Mesendoderm (in vitro differentiated cells): Measurements from ENCODE around the gene DGKB.
A peak's percentile ranks its signal among the peaks of the same experiment; 100 is the strongest.

Experiments used
- DNase-seq: peaks from one replicate; pipeline ENCODE4 v3.0.0; 2013
- H2AK5ac ChIP-seq: 2 replicates; pipeline ENCODE4 v1.6.1; 2013; ENCODE audit warnings: low read length, inconsistent platforms
- H2BK120ac ChIP-seq: 2 replicates; pipeline ENCODE4 v1.6.1; 2013; ENCODE audit warnings: low read depth, mild to moderate bottlenecking, low read length, moderate library complexity, mixed read lengths
- H2BK15ac ChIP-seq: replicated peaks from 2 replicates; pipeline ENCODE4 v1.6.1; 2013; ENCODE audit warnings: low read depth, mild to moderate bottlenecking, moderate library complexity
- H2BK5ac ChIP-seq: 2 replicates; pipeline ENCODE4 v1.6.1; 2013; ENCODE audit warnings: low read length, inconsistent platforms
- H3K18ac ChIP-seq: 2 replicates; pipeline ENCODE4 v1.6.1; 2013; ENCODE audit warnings: mild to moderate bottlenecking, low read length, mixed read lengths
- H3K23ac ChIP-seq: one replicate; pipeline ENCODE4 v1.6.1; 2013; ENCODE audit warnings: low read length
- H3K27ac ChIP-seq: 2 replicates; pipeline ENCODE4 v1.5.1; 2013; ENCODE audit warnings: low read depth, mild to moderate bottlenecking, inconsistent platforms, low read length, moderate library complexity
- H3K27me3 ChIP-seq: 2 replicates; pipeline ENCODE4 v1.6.1; 2013; ENCODE audit warnings: low read length, control low read depth, mild to moderate bottlenecking, inconsistent platforms; ENCODE audit not compliant: insufficient read depth, poor library complexity
- H3K36me3 ChIP-seq: 2 replicates; pipeline ENCODE4 v1.6.1; 2013; ENCODE audit warnings: low read length, inconsistent platforms; ENCODE audit not compliant: control insufficient read depth, insufficient read depth
- H3K4ac ChIP-seq: one replicate; pipeline ENCODE4 v1.6.1; 2013; ENCODE audit warnings: low read depth, mild to moderate bottlenecking, low read length, moderate library complexity
- H3K4me1 ChIP-seq: 2 replicates; pipeline ENCODE4 v1.6.1; 2013; ENCODE audit warnings: low read depth, low read length, inconsistent platforms; ENCODE audit not compliant: control insufficient read depth
- H3K4me2 ChIP-seq: 2 replicates; pipeline ENCODE4 v1.6.1; 2013; ENCODE audit warnings: low read length
- H3K4me3 ChIP-seq: 2 replicates; pipeline ENCODE4 v1.5.1; 2013; ENCODE audit warnings: mild to moderate bottlenecking, low read length
- H3K56ac ChIP-seq: one replicate; pipeline ENCODE4 v1.6.1; 2013; ENCODE audit warnings: low read length
- H3K79me1 ChIP-seq: 2 replicates; pipeline ENCODE4 v1.6.1; 2013; ENCODE audit warnings: low read length, inconsistent platforms
- H3K79me2 ChIP-seq: 2 replicates; pipeline ENCODE4 v1.6.1; 2013; ENCODE audit warnings: mild to moderate bottlenecking, low read length; ENCODE audit not compliant: control insufficient read depth, insufficient read depth
- H3K9ac ChIP-seq: 2 replicates; pipeline ENCODE4 v1.6.1; 2013; ENCODE audit warnings: low read length, inconsistent platforms
- H4K5ac ChIP-seq: one replicate; pipeline ENCODE4 v1.6.1; 2013; ENCODE audit warnings: low read length
- H4K8ac ChIP-seq: one replicate; pipeline ENCODE4 v1.6.1; 2013; ENCODE audit warnings: low read depth, mild to moderate bottlenecking, control low read depth, low read length, moderate library complexity
- WGBS: extraction: QIAGEN DNeasy Blood & Tissue Kit; methylation state at CpG from one replicate; pipeline ENCODE4 v1.1.7; 2013; ENCODE audit warnings: low lambda C conversion rate, missing lambda C conversion rate; ENCODE audit not compliant: insufficient coverage; ENCODE audit errors: extremely low coverage; 5-methylcytosine and 5-hydroxymethylcytosine counted together

The DGKB gene

GRCh38 chr7:14886533-14886932 is 16.0 kb downstream of the DGKB start:
- Histone ChIP-seq H3K4me3 (no peak overlapping the region), H3K23ac (no peak overlapping the region), H4K8ac (no peak overlapping the region), H2BK5ac (no peak overlapping the region), H3K27ac (no peak overlapping the region), H3K9ac (no peak overlapping the region), H2BK15ac (no peak overlapping the region), H3K4me2 (no peak overlapping the region), H3K79me2 (no peaks in the 10 kb centered on the region), H3K18ac (no peak overlapping the region), H3K4ac (no peak overlapping the region), H4K5ac (no peak overlapping the region), H3K27me3 (no peaks in the 10 kb centered on the region), H3K56ac (no peak overlapping the region), H3K79me1 (no peaks in the 10 kb centered on the region), H3K36me3 (no peaks in the 10 kb centered on the region), H3K4me1 (no peaks in the 10 kb centered on the region), H2AK5ac (no peak overlapping the region), H2BK120ac (no peak overlapping the region)
- no peak for DNase-seq
- 100% methylated on average over 1 of the region's 3 CpGs for WGBS

GRCh38 chr7:14875941-14876587 is 26.5 kb downstream of the DGKB start:
- no peak overlapping the region for H2BK5ac ChIP-seq
- no peaks in the 10 kb centered on the region for H3K79me1 ChIP-seq
- H3K23ac ChIP-seq: no peak overlapping the region
- no peak overlapping the region for H2BK15ac ChIP-seq
- DNase-seq: peak; percentile 40
- no peaks in the 10 kb centered on the region for H3K4me1 ChIP-seq
- no peak overlapping the region for H3K4me2 ChIP-seq
- no peak overlapping the region for H2AK5ac ChIP-seq
- no peak overlapping the region for H3K56ac ChIP-seq
- H3K18ac ChIP-seq: no peak overlapping the region
- H4K5ac ChIP-seq: no peak overlapping the region
- no peak overlapping the region for H3K4me3 ChIP-seq
- no peak overlapping the region for H3K27ac ChIP-seq
- no CpG with 5 or more reads among the region's 8 CpGs for WGBS
- no peak overlapping the region for H3K9ac ChIP-seq
- no peaks in the 10 kb centered on the region for H3K27me3 ChIP-seq
- H3K36me3 ChIP-seq: no peaks in the 10 kb centered on the region
- no peak overlapping the region for H3K4ac ChIP-seq
- H4K8ac ChIP-seq: no peak overlapping the region
- H2BK120ac ChIP-seq: no peak overlapping the region
- H3K79me2 ChIP-seq: no peaks in the 10 kb centered on the region

GRCh38 chr7:14871880-14872279 is 30.7 kb downstream of the DGKB start:
- H3K4me3 ChIP-seq: no peak overlapping the region
- no peak overlapping the region for H2BK120ac ChIP-seq
- no peak overlapping the region for H3K9ac ChIP-seq
- no peak overlapping the region for H3K4ac ChIP-seq
- H3K56ac ChIP-seq: no peak overlapping the region
- no peaks in the 10 kb centered on the region for H3K27me3 ChIP-seq
- H2BK15ac ChIP-seq: no peak overlapping the region
- no peak overlapping the region for H3K23ac ChIP-seq
- H3K4me1 ChIP-seq: no peaks in the 10 kb centered on the region
- no peak overlapping the region for H2AK5ac ChIP-seq
- no CpG with 5 or more reads among the region's 6 CpGs for WGBS
- no peak overlapping the region for H4K8ac ChIP-seq
- DNase-seq: no peak
- no peak overlapping the region for H3K18ac ChIP-seq
- H3K4me2 ChIP-seq: no peak overlapping the region
- no peak overlapping the region for H2BK5ac ChIP-seq
- H3K79me2 ChIP-seq: no peaks in the 10 kb centered on the region
- no peak overlapping the region for H3K27ac ChIP-seq
- no peak overlapping the region for H4K5ac ChIP-seq
- H3K36me3 ChIP-seq: no peaks in the 10 kb centered on the region
- H3K79me1 ChIP-seq: no peaks in the 10 kb centered on the region

- H2AK5ac ChIP-seq: no peak overlapping the region
- H3K4me2 ChIP-seq: no peak overlapping the region
- H2BK15ac ChIP-seq: no peak overlapping the region
- no peaks in the 10 kb centered on the region for H3K36me3 ChIP-seq
- H4K8ac ChIP-seq: no peak overlapping the region
- H3K27ac ChIP-seq: no peak overlapping the region
- no peak overlapping the region for H3K4ac ChIP-seq
- H3K79me2 ChIP-seq: no peaks in the 10 kb centered on the region
- no peaks in the 10 kb centered on the region for H3K27me3 ChIP-seq
- no peak overlapping the region for H2BK5ac ChIP-seq
- no peak overlapping the region for H3K23ac ChIP-seq
- no peak overlapping the region for H3K9ac ChIP-seq
- no peaks in the 10 kb centered on the region for H3K4me1 ChIP-seq
- no peak overlapping the region for H3K18ac ChIP-seq
- no peak for DNase-seq
- 100% methylated on average over 1 of the region's 11 CpGs for WGBS
- no peak overlapping the region for H3K56ac ChIP-seq
- H3K4me3 ChIP-seq: no peak overlapping the region
- H3K79me1 ChIP-seq: no peaks in the 10 kb centered on the region
- H2BK120ac ChIP-seq: no peak overlapping the region
- no peak overlapping the region for H4K5ac ChIP-seq
These were observed 32.2 kb downstream of the DGKB start for GRCh38 chr7:14870394-14870793.

- H2BK15ac ChIP-seq: no peak overlapping the region
- H3K56ac ChIP-seq: no peak overlapping the region
- H3K23ac ChIP-seq: no peak overlapping the region
- H3K27ac ChIP-seq: no peak overlapping the region
- DNase-seq: no peak
- no peak overlapping the region for H2BK5ac ChIP-seq
- H2AK5ac ChIP-seq: no peak overlapping the region
- H3K79me1 ChIP-seq: no peaks in the 10 kb centered on the region
- no peak overlapping the region for H3K4me2 ChIP-seq
- H3K18ac ChIP-seq: no peak overlapping the region
- no peak overlapping the region for H4K8ac ChIP-seq
- no peaks in the 10 kb centered on the region for H3K4me1 ChIP-seq
- no peak overlapping the region for H2BK120ac ChIP-seq
- no peak overlapping the region for H3K9ac ChIP-seq
- no peaks in the 10 kb centered on the region for H3K36me3 ChIP-seq
- H4K5ac ChIP-seq: no peak overlapping the region
- no peaks in the 10 kb centered on the region for H3K79me2 ChIP-seq
- H3K4ac ChIP-seq: no peak overlapping the region
- no peaks in the 10 kb centered on the region for H3K27me3 ChIP-seq
- no peak overlapping the region for H3K4me3 ChIP-seq
These were observed 33.6 kb downstream of the DGKB start for GRCh38 chr7:14868937-14869336.

- no peak overlapping the region for H3K18ac ChIP-seq
- no peak overlapping the region for H4K8ac ChIP-seq
- no peak overlapping the region for H3K9ac ChIP-seq
- H3K23ac ChIP-seq: no peak overlapping the region
- DNase-seq: no peak
- H3K36me3 ChIP-seq: no peaks in the 10 kb centered on the region
- no peak overlapping the region for H4K5ac ChIP-seq
- no peak overlapping the region for H3K56ac ChIP-seq
- WGBS: no CpG with 5 or more reads among the region's 1 CpG
- no peaks in the 10 kb centered on the region for H3K79me2 ChIP-seq
- H3K27ac ChIP-seq: no peak overlapping the region
- no peaks in the 10 kb centered on the region for H3K4me1 ChIP-seq
- no peaks in the 10 kb centered on the region for H3K79me1 ChIP-seq
- H2BK120ac ChIP-seq: no peak overlapping the region
- H2BK5ac ChIP-seq: no peak overlapping the region
- H2AK5ac ChIP-seq: no peak overlapping the region
- no peak overlapping the region for H2BK15ac ChIP-seq
- no peak overlapping the region for H3K4me2 ChIP-seq
- H3K4ac ChIP-seq: no peak overlapping the region
- no peak overlapping the region for H3K4me3 ChIP-seq
- H3K27me3 ChIP-seq: no peaks in the 10 kb centered on the region
These were observed 41.1 kb downstream of the DGKB start for GRCh38 chr7:14861456-14861855.
